Hepatocyte (in vitro differentiated cells): ENCODE results near the gene TP53I11.

Experiments
- CTCF ChIP-seq: fragments of 200-600 bp; sonication (generic); IDR thresholded peaks from 2 replicates; pipeline ENCODE4 v1.5.1; 2016; ENCODE audit warnings: antibody characterized with exemption, mild to moderate bottlenecking; ENCODE audit not compliant: poor library complexity
- EZH2 ChIP-seq: fragments of 200-600 bp; sonication (generic); IDR thresholded peaks from 2 replicates; pipeline ENCODE4 v1.6.1; 2016; ENCODE audit warnings: antibody characterized with exemption, mild to moderate bottlenecking, borderline replicate concordance
- EZH2phosphoT487 ChIP-seq: fragments of 200-600 bp; sonication (generic); IDR thresholded peaks from one replicate; pipeline ENCODE4 v1.6.1; 2018; ENCODE audit warnings: antibody characterized with exemption, mild to moderate bottlenecking, low read depth, moderate library complexity; ENCODE audit not compliant: unreplicated experiment, severe bottlenecking

- TF ChIP-seq CTCF (peak; percentile 30), EZH2phosphoT487 (no peak), EZH2 (no peak)
These were observed 26.9 kb upstream of the TP53I11 start for GRCh38 chr11:44977493-44977984.
